A549 (cell line): ENCODE results near the gene SETD3. TPM values are rescaled to one million over a fixed set of nuclear protein-coding genes. Genes with fewer than 3 reads are reported as not detected.

ENCODE experiments used
- ATAC-seq, 2 experiments: fragments of 200-7000 bp in 1 of 2; fragments of >200 bp in 1 of 2; cut with Nextera tagmentation in 1 of 2; cut with Tn5 transposase in 1 of 2; 3 replicates each; pipeline versions ENCODE4 v1.8.0 to v1.9.1; 2018 to 2020; ENCODE audit warnings: mild to moderate bottlenecking in 1 of 2, moderate library complexity in 1 of 2
- CTCF ChIA-PET: fragments of 300-600 bp; sonication (Branson Sonifier 250); formaldehyde crosslinking; extraction: SDS; loops from one replicate; lab custom pipeline; 2021; ENCODE audit warnings: antibody characterized with exemption, inconsistent platforms; lab: Yijun Ruan, JAX
- POLR2A ChIA-PET: fragments of 350-600 bp; formaldehyde crosslinking; extraction: SDS; loops from one replicate; lab custom pipeline; 2021; ENCODE audit warnings: antibody characterized with exemption, inconsistent platforms; lab: Yijun Ruan, JAX
- DNase-seq, 2 experiments: peaks; one replicate each; pipeline versions ENCODE4 v3.0.0 to v3.0.0-alpha.2; 2011 to 2016; ENCODE audit warnings: low read depth in 1 of 2, low spot score in 1 of 2
- FAIRE-seq: peaks from 2 replicates; lab custom pipeline; 2011; peaks lifted over from hg19 to GRCh38; lab: Jason Lieb, UNC
- H3K27ac ChIP-seq, 2 experiments: fragments of >200 bp; sonication (Bioruptor Twin); formaldehyde crosslinking; 3 replicates each; pipeline ENCODE4 v1.5.1; 2016 to 2017
- H3K4me1 ChIP-seq: fragments of >200 bp; sonication (Bioruptor Twin); formaldehyde crosslinking; 3 replicates; pipeline ENCODE4 v1.6.1; 2016
- H3K4me2 ChIP-seq: fragments of >200 bp; sonication (Bioruptor Twin); formaldehyde crosslinking; 3 replicates; pipeline ENCODE4 v1.6.1; 2016
- H3K4me3 ChIP-seq: fragments of >200 bp; sonication (Bioruptor Twin); formaldehyde crosslinking; 3 replicates; pipeline ENCODE4 v1.5.1; 2016
- H3K9me3 ChIP-seq: fragments of >200 bp; sonication (Bioruptor Twin); formaldehyde crosslinking; 3 replicates; pipeline ENCODE4 v1.6.1; 2016
- BCL3 ChIP-seq: fragments of >200 bp; sonication (Bioruptor Twin); formaldehyde crosslinking; IDR thresholded peaks from 3 replicates; pipeline ENCODE4 v1.6.1; 2016
- CHD2 ChIP-seq: fragments of 150-350 bp; IDR thresholded peaks from 2 replicates; pipeline ENCODE4 v1.6.1; 2014; ENCODE audit warnings: low read length; ENCODE audit not compliant: partially characterized antibody
- EHF ChIP-seq: fragments of 250-450 bp; sonication (Bioruptor Pico); IDR thresholded peaks from 2 replicates; pipeline ENCODE4 v1.5.0; 2020; ENCODE audit warnings: mild to moderate bottlenecking
- EP300 ChIP-seq, 2 experiments: fragments of >200 bp; sonication (Bioruptor Twin); formaldehyde crosslinking; IDR thresholded peaks; 2 replicates in 1 of 2; 3 replicates in 1 of 2; pipeline ENCODE4 v1.6.1; 2016 to 2017
- GATA3 ChIP-seq: IDR thresholded peaks from 2 replicates; pipeline ENCODE4 v1.6.1; 2012; ENCODE audit warnings: borderline replicate concordance
- HDAC2 ChIP-seq: fragments of 200-600 bp; sonication (generic); IDR thresholded peaks from 2 replicates; pipeline ENCODE4 v1.6.1; 2016
- HEYL ChIP-seq: fragments of 250-450 bp; sonication (Bioruptor Pico); IDR thresholded peaks from 2 replicates; pipeline ENCODE4 v1.8.0; 2021; ENCODE audit warnings: mild to moderate bottlenecking, moderate library complexity
- HOXA7 ChIP-seq: fragments of 250-450 bp; sonication (Bioruptor Pico); IDR thresholded peaks from 2 replicates; pipeline ENCODE4 v1.5.0; 2020; ENCODE audit warnings: mild to moderate bottlenecking, moderate library complexity
- KDM5A ChIP-seq: fragments of 200-600 bp; sonication (generic); IDR thresholded peaks from 2 replicates; pipeline ENCODE4 v1.6.1; 2016; ENCODE audit warnings: antibody characterized with exemption, mild to moderate bottlenecking
- MAX ChIP-seq: IDR thresholded peaks from 2 replicates; pipeline ENCODE4 v1.6.1; 2012
- MYC ChIP-seq: IDR thresholded peaks from 2 replicates; pipeline ENCODE4 v1.6.1; 2012; ENCODE audit warnings: mild to moderate bottlenecking, inconsistent platforms, low read length, improper control_type of control experiment, borderline replicate concordance
- NFE2L2 ChIP-seq: fragments of 150-350 bp; conservative IDR thresholded peaks from 2 replicates; pipeline ENCODE4 v1.6.1; 2014; ENCODE audit warnings: low read length
- NPAS2 ChIP-seq: fragments of 250-450 bp; sonication (Bioruptor Pico); IDR thresholded peaks from 2 replicates; pipeline ENCODE4 v1.8.0; 2022; ENCODE audit warnings: mild to moderate bottlenecking, moderate library complexity, borderline replicate concordance
- PHF8 ChIP-seq: fragments of 200-600 bp; sonication (generic); IDR thresholded peaks from 2 replicates; pipeline ENCODE4 v1.6.1; 2016; ENCODE audit warnings: low read depth, mild to moderate bottlenecking, antibody characterized with exemption, moderate library complexity, borderline replicate concordance
- POLR2AphosphoS2 ChIP-seq: conservative IDR thresholded peaks from 2 replicates; pipeline ENCODE4 v1.6.1; 2012; ENCODE audit warnings: low read length, improper control_type of control experiment, inconsistent platforms
- RNF2 ChIP-seq: fragments of 200-600 bp; sonication (generic); IDR thresholded peaks from 2 replicates; pipeline ENCODE4 v1.6.1; 2016; ENCODE audit warnings: low read depth, mild to moderate bottlenecking, antibody characterized with exemption, moderate library complexity, borderline replicate concordance
- SMC3 ChIP-seq: fragments of >200 bp; sonication (Bioruptor Twin); formaldehyde crosslinking; IDR thresholded peaks from 3 replicates; pipeline ENCODE4 v1.6.1; 2018; ENCODE audit warnings: inconsistent platforms
- TP53 ChIP-seq: fragments of 250-450 bp; sonication (Bioruptor Pico); IDR thresholded peaks from 2 replicates; pipeline ENCODE4 v1.5.0; 2021; ENCODE audit warnings: mild to moderate bottlenecking, moderate library complexity
- USF2 ChIP-seq: fragments of 450-650 bp; IDR thresholded peaks from 2 replicates; pipeline ENCODE4 v1.6.1; 2014; ENCODE audit warnings: antibody characterized with exemption
- ZC3H11A ChIP-seq: fragments of 450-650 bp; IDR thresholded peaks from 2 replicates; pipeline ENCODE4 v1.6.1; 2014; ENCODE audit warnings: antibody characterized with exemption, mild to moderate bottlenecking
- ZFP36 ChIP-seq: fragments of 450-650 bp; IDR thresholded peaks from 2 replicates; pipeline ENCODE4 v1.6.1; 2014; ENCODE audit warnings: borderline replicate concordance; ENCODE audit not compliant: partially characterized antibody
- ZSCAN20 ChIP-seq: fragments of 250-450 bp; sonication (Bioruptor Pico); IDR thresholded peaks from 2 replicates; pipeline ENCODE4 v1.8.0; 2022; ENCODE audit warnings: mild to moderate bottlenecking, moderate library complexity
- WGBS: methylation state at CpG from one replicate; pipeline ENCODE4 v1.1.6; 2017; ENCODE audit errors: missing lambda C conversion rate; 5-methylcytosine and 5-hydroxymethylcytosine counted together
- polyA plus RNA-seq, 4 experiments: library from polyadenylated mRNA; depleted of rRNA in 3 of 4; stranded (reverse); fragments of >200 nt; fragmentation: RNase III in 1 of 4; extraction: RNeasy Plus Mini Kit Qiagen cat#74134 plus additional on column Dnase treatment in 1 of 4; gene quantifications; 2 replicates in 3 of 4; 3 replicates in 1 of 4; pipeline ENCODE4 v1.2.3, GENCODE V29; 2011 to 2017

SETD3 gene
- polyA plus RNA-seq, 2 of the 4 experiments (the other 2 are of a cell fraction): 43.1 to 59.7 TPM

- H3K4me3 ChIP-seq: no peak overlapping the region
- 93% methylated on average over 9 of the region's 20 CpGs for WGBS
- H3K9me3 ChIP-seq: no peaks in the 10 kb centered on the region
- DNase-seq (no peak), ATAC-seq (no peak), FAIRE-seq (no peak)
- no peak overlapping the region for H3K4me2 ChIP-seq
- TF ChIP-seq HEYL (no peak), MYC (no peak), NFE2L2 (no peak)
- peaks cover 4% of the 10 kb centered on the region; the same call in 2 of the 3 replicates for H3K4me1 ChIP-seq
- no peak overlapping the region for H3K27ac ChIP-seq
- ChIA-PET POLR2A (no interaction called here), CTCF (interaction anchor here (1.1 to 1.7 kb wide), 3 partner anchors 10 to 114 kb away, joined by 3 to 7 read pairs (median 3); no protein-coding TSS in a partner anchor)
Observed at GRCh38 chr14:99514552-99515300, 34.1 kb upstream of the SETD3 start.

- WGBS: 85% methylated on average over 13 of the region's 13 CpGs
- ATAC-seq: no peak; a peak in 1 of 6 replicates
- no peak overlapping the region for H3K4me3 ChIP-seq
Observed at GRCh38 chr14:99513946-99514551, 33.4 kb upstream of the SETD3 start.

GRCh38 chr14:99513183-99513694 lies 32.6 kb upstream of the SETD3 start:
- Histone ChIP-seq H3K4me1 (no peaks in the 10 kb centered on the region), H3K4me2 (no peak overlapping the region), H3K4me3 (no peak overlapping the region), H3K27ac (no peak overlapping the region), H3K9me3 (no peaks in the 10 kb centered on the region)
- ChIA-PET CTCF (interaction anchor here (0.6 to 1.7 kb wide), 6 partner anchors 10 to 734 kb away, joined by 3 to 4 read pairs (median 3); no protein-coding TSS in a partner anchor), POLR2A (interaction anchor here (1.0 to 1.1 kb wide), 2 partner anchors 18 to 32 kb away, joined by 3 read pairs; partner anchors contain the start of genes CCNK and SETD3)
- no peak for ATAC-seq
- DNase-seq: no peak
- WGBS: 92% methylated on average over 14 of the region's 15 CpGs
- FAIRE-seq: no peak
- TF ChIP-seq BCL3 (no peak), CHD2 (no peak), PHF8 (no peak), HOXA7 (CRISPR knock-in tag) (no peak), HDAC2 (no peak), MAX (no peak), USF2 (no peak), POLR2AphosphoS2 (no peak; the same call in 1 of the 2 replicates), ZSCAN20 (no peak), NPAS2 (no peak), ZFP36 (no peak), GATA3 (no peak), ZC3H11A (no peak), TP53 (CRISPR knock-in tag) (no peak), EP300 (IDR thresholded peaks at IDR 0.05) (no peak), EHF (CRISPR knock-in tag) (no peak), RNF2 (no peak), SMC3 (no peak)

More at GRCh38 chr14:99513946-99514551, 33.4 kb upstream of the SETD3 start:
- Histone ChIP-seq H3K9me3 (no peaks in the 10 kb centered on the region), H3K4me1 (peaks cover 4% of the 10 kb centered on the region; the same call in 2 of the 3 replicates), H3K27ac (no peak overlapping the region), H3K4me2 (no peak overlapping the region)
- DNase-seq: no peak
- ChIA-PET POLR2A (interaction anchor here (1.1 kb wide), 1 partner anchor 19 kb away, joined by 3 read pairs; no protein-coding TSS in a partner anchor), CTCF (interaction anchor here (1.1 to 1.7 kb wide), 4 partner anchors 9 to 109 kb away, joined by 3 to 4 read pairs (median 4); no protein-coding TSS in a partner anchor)
- TF ChIP-seq KDM5A: no peak
- FAIRE-seq: no peak
